ENCODE results near the gene GGTLC2. TPM values are rescaled to one million over a fixed set of nuclear protein-coding genes. Genes with fewer than 3 reads are reported as not detected.
"Not testable (repeated sequence)": the region's sequence is repeated elsewhere in the genome, so short reads cannot be mapped to it uniquely, and the experiment has no call there.

Gene GGTLC2
- not detected for total RNA-seq
- under 1 TPM in 1 of 2 donors, not detected in 1; 0.63 TPM for polyA plus RNA-seq (ENCODE audit: insufficient read length in 2 of 2)
- long read RNA-seq, donor 1, result 0 reads
- long read RNA-seq, donor 2, result 0 reads
- long read RNA-seq, donor 3, result 0 reads
- long read RNA-seq, donor 4, result 0 reads

- not testable (repeated sequence) for H3K4me3 ChIP-seq (ENCODE audit: low read depth, low read length); H3K27me3 ChIP-seq (ENCODE audit: control insufficient read depth, insufficient read depth, low read length); DNase-seq (ENCODE audit: low read depth in 4 of 6, low spot score in 6 of 6); H3K9me3 ChIP-seq (ENCODE audit: control insufficient read depth, insufficient read depth, low read length); H3K36me3 ChIP-seq (ENCODE audit: control insufficient read depth, insufficient read depth, low read length); H3K27ac ChIP-seq (ENCODE audit: low read depth, low read length); H3K4me1 ChIP-seq (ENCODE audit: control insufficient read depth, insufficient read depth, low read length)
- no CpG with 5 or more reads among the region's 30 CpGs for WGBS (ENCODE audit: insufficient coverage)
Observed at GRCh38 chr22:22644314-22644713, at the start of gene GGTLC2. TSS of gene GGTLC2 (plus strand) at chr22:22644614. CDS start at chr22:22646346, 1,732 bp downstream.

- no peak for DNase-seq (ENCODE audit: low read depth in 4 of 6, low spot score in 6 of 6)
- Histone ChIP-seq H3K27ac (ENCODE audit: low read depth, low read length) (no peak overlapping the region), H3K27me3 (ENCODE audit: control insufficient read depth, insufficient read depth, low read length) (no peaks in the 10 kb centered on the region), H3K9me3 (ENCODE audit: control insufficient read depth, insufficient read depth, low read length) (no peaks in the 10 kb centered on the region), H3K36me3 (ENCODE audit: control insufficient read depth, insufficient read depth, low read length) (no peaks in the 10 kb centered on the region), H3K4me1 (ENCODE audit: control insufficient read depth, insufficient read depth, low read length) (no peaks in the 10 kb centered on the region), H3K4me3 (ENCODE audit: low read depth, low read length) (no peak overlapping the region)
- 72% methylated on average over 5 of the region's 5 CpGs for WGBS (ENCODE audit: insufficient coverage)
Observed at GRCh38 chr22:22595001-22595835, 49.2 kb upstream of the GGTLC2 start.

- Histone ChIP-seq H3K27ac (ENCODE audit: low read depth, low read length) (no peak overlapping the region), H3K27me3 (ENCODE audit: control insufficient read depth, insufficient read depth, low read length) (no peaks in the 10 kb centered on the region), H3K4me3 (ENCODE audit: low read depth, low read length) (no peak overlapping the region), H3K9me3 (ENCODE audit: control insufficient read depth, insufficient read depth, low read length) (no peaks in the 10 kb centered on the region), H3K36me3 (ENCODE audit: control insufficient read depth, insufficient read depth, low read length) (no peaks in the 10 kb centered on the region), H3K4me1 (ENCODE audit: control insufficient read depth, insufficient read depth, low read length) (no peaks in the 10 kb centered on the region)
- 51% methylated on average over 4 of the region's 5 CpGs for WGBS (ENCODE audit: insufficient coverage)
- DNase-seq (ENCODE audit: low read depth in 4 of 6, low spot score in 6 of 6), result no peak
Observed at GRCh38 chr22:22598144-22598543, 46.3 kb upstream of the GGTLC2 start.

- WGBS (ENCODE audit: insufficient coverage), result 62% methylated on average over 2 of the region's 3 CpGs
- no peaks in the 10 kb centered on the region for H3K4me1 ChIP-seq (ENCODE audit: control insufficient read depth, insufficient read depth, low read length)
- DNase-seq (ENCODE audit: low read depth in 4 of 6, low spot score in 6 of 6), result no peak
- no peak overlapping the region for H3K27ac ChIP-seq (ENCODE audit: low read depth, low read length)
- no peaks in the 10 kb centered on the region for H3K36me3 ChIP-seq (ENCODE audit: control insufficient read depth, insufficient read depth, low read length)
- no peaks in the 10 kb centered on the region for H3K27me3 ChIP-seq (ENCODE audit: control insufficient read depth, insufficient read depth, low read length)
- no peak overlapping the region for H3K4me3 ChIP-seq (ENCODE audit: low read depth, low read length)
- no peaks in the 10 kb centered on the region for H3K9me3 ChIP-seq (ENCODE audit: control insufficient read depth, insufficient read depth, low read length)
Observed at GRCh38 chr22:22599248-22599647, 45.2 kb upstream of the GGTLC2 start.

GRCh38 chr22:22600531-22601261 lies 43.7 kb upstream of the GGTLC2 start:
- no peak for DNase-seq (ENCODE audit: low read depth in 4 of 6, low spot score in 6 of 6)
- no peaks in the 10 kb centered on the region for H3K36me3 ChIP-seq (ENCODE audit: control insufficient read depth, insufficient read depth, low read length)
- H3K9me3 ChIP-seq (ENCODE audit: control insufficient read depth, insufficient read depth, low read length), result no peaks in the 10 kb centered on the region
- WGBS (ENCODE audit: insufficient coverage), result 86% methylated on average over 6 of the region's 6 CpGs
- H3K4me1 ChIP-seq (ENCODE audit: control insufficient read depth, insufficient read depth, low read length), result no peaks in the 10 kb centered on the region
- no peak overlapping the region for H3K27ac ChIP-seq (ENCODE audit: low read depth, low read length)
- no peak overlapping the region for H3K4me3 ChIP-seq (ENCODE audit: low read depth, low read length)
- no peaks in the 10 kb centered on the region for H3K27me3 ChIP-seq (ENCODE audit: control insufficient read depth, insufficient read depth, low read length)

- DNase-seq (ENCODE audit: low read depth in 4 of 6, low spot score in 6 of 6), result no peak
- 100% methylated on average over 2 of the region's 3 CpGs for WGBS (ENCODE audit: insufficient coverage)
- Histone ChIP-seq H3K27ac (ENCODE audit: low read depth, low read length) (no peak overlapping the region), H3K27me3 (ENCODE audit: control insufficient read depth, insufficient read depth, low read length) (no peaks in the 10 kb centered on the region), H3K4me1 (ENCODE audit: control insufficient read depth, insufficient read depth, low read length) (no peaks in the 10 kb centered on the region), H3K36me3 (ENCODE audit: control insufficient read depth, insufficient read depth, low read length) (no peaks in the 10 kb centered on the region), H3K4me3 (ENCODE audit: low read depth, low read length) (no peak overlapping the region), H3K9me3 (ENCODE audit: control insufficient read depth, insufficient read depth, low read length) (no peaks in the 10 kb centered on the region)
Observed at GRCh38 chr22:22603470-22603947, 40.9 kb upstream of the GGTLC2 start.

- Histone ChIP-seq H3K27me3 (ENCODE audit: control insufficient read depth, insufficient read depth, low read length) (no peaks in the 10 kb centered on the region), H3K27ac (ENCODE audit: low read depth, low read length) (no peak overlapping the region), H3K9me3 (ENCODE audit: control insufficient read depth, insufficient read depth, low read length) (no peaks in the 10 kb centered on the region), H3K36me3 (ENCODE audit: control insufficient read depth, insufficient read depth, low read length) (no peaks in the 10 kb centered on the region), H3K4me3 (ENCODE audit: low read depth, low read length) (no peak overlapping the region), H3K4me1 (ENCODE audit: control insufficient read depth, insufficient read depth, low read length) (no peaks in the 10 kb centered on the region)
- WGBS (ENCODE audit: insufficient coverage), result 82% methylated on average over 2 of the region's 3 CpGs
- DNase-seq (ENCODE audit: low read depth in 4 of 6, low spot score in 6 of 6), result no peak
Observed at GRCh38 chr22:22604326-22605073, 39.9 kb upstream of the GGTLC2 start.

GRCh38 chr22:22605074-22605404 lies 39.4 kb upstream of the GGTLC2 start:
- Histone ChIP-seq H3K27ac (ENCODE audit: low read depth, low read length) (no peak overlapping the region), H3K4me1 (ENCODE audit: control insufficient read depth, insufficient read depth, low read length) (no peaks in the 10 kb centered on the region), H3K27me3 (ENCODE audit: control insufficient read depth, insufficient read depth, low read length) (no peaks in the 10 kb centered on the region), H3K36me3 (ENCODE audit: control insufficient read depth, insufficient read depth, low read length) (no peaks in the 10 kb centered on the region), H3K4me3 (ENCODE audit: low read depth, low read length) (no peak overlapping the region), H3K9me3 (ENCODE audit: control insufficient read depth, insufficient read depth, low read length) (no peaks in the 10 kb centered on the region)
- WGBS (ENCODE audit: insufficient coverage), result 81% methylated on average over 3 of the region's 3 CpGs
- DNase-seq (ENCODE audit: low read depth in 4 of 6, low spot score in 6 of 6), result no peak

GRCh38 chr22:22608022-22608421 lies 36.4 kb upstream of the GGTLC2 start:
- H3K9me3 ChIP-seq (ENCODE audit: control insufficient read depth, insufficient read depth, low read length); H3K4me3 ChIP-seq (ENCODE audit: low read depth, low read length); H3K27ac ChIP-seq (ENCODE audit: low read depth, low read length); H3K4me1 ChIP-seq (ENCODE audit: control insufficient read depth, insufficient read depth, low read length); H3K27me3 ChIP-seq (ENCODE audit: control insufficient read depth, insufficient read depth, low read length); H3K36me3 ChIP-seq (ENCODE audit: control insufficient read depth, insufficient read depth, low read length); DNase-seq (ENCODE audit: low read depth in 4 of 6, low spot score in 6 of 6): not testable (repeated sequence)
- no CpG with 5 or more reads among the region's 3 CpGs for WGBS (ENCODE audit: insufficient coverage)
